NCI-H82 (cell line): Measurements from ENCODE around the gene ADAMTSL2.

ENCODE experiments used
- DNase-seq: peaks from one replicate; lab custom pipeline; 2025; lab: John Stamatoyannopoulos, UW

The ADAMTSL2 gene

GRCh38 chr9:133534346-133535291 lies at the start of gene ADAMTSL2:
TSS of gene ADAMTSL2 (plus strand) at chr9:133534704. CDS start at chr9:133536713, 2,009 bp downstream.
- peak; percentile 34 for DNase-seq

GRCh38 chr9:133485531-133486260 lies 48.8 kb upstream of the ADAMTSL2 start:
- DNase-seq: no peak

GRCh38 chr9:133487331-133487725 lies 47.2 kb upstream of the ADAMTSL2 start:
- no peak for DNase-seq

GRCh38 chr9:133488686-133489252 lies 45.7 kb upstream of the ADAMTSL2 start:
- DNase-seq: no peak

GRCh38 chr9:133489253-133490190 lies 45.0 kb upstream of the ADAMTSL2 start:
- no peak for DNase-seq

- no peak for DNase-seq
Observed at GRCh38 chr9:133490201-133490681, 44.3 kb upstream of the ADAMTSL2 start.

GRCh38 chr9:133490865-133491655 lies 43.4 kb upstream of the ADAMTSL2 start:
- DNase-seq: no peak

GRCh38 chr9:133491656-133491925 lies 42.9 kb upstream of the ADAMTSL2 start:
- no peak for DNase-seq

- no peak for DNase-seq
Observed at GRCh38 chr9:133492061-133493021, 42.2 kb upstream of the ADAMTSL2 start.

GRCh38 chr9:133493428-133493827 lies 41.1 kb upstream of the ADAMTSL2 start:
- DNase-seq: no peak

- DNase-seq: no peak
Observed at GRCh38 chr9:133493845-133494540, 40.5 kb upstream of the ADAMTSL2 start.

- no peak for DNase-seq
Observed at GRCh38 chr9:133494636-133495326, 39.7 kb upstream of the ADAMTSL2 start.

GRCh38 chr9:133495327-133496293 lies 38.9 kb upstream of the ADAMTSL2 start:
- DNase-seq: no peak

GRCh38 chr9:133496861-133497842 lies 37.4 kb upstream of the ADAMTSL2 start:
- DNase-seq: no peak

- no peak for DNase-seq
Observed at GRCh38 chr9:133499132-133499891, 35.2 kb upstream of the ADAMTSL2 start.
